CD14-positive monocyte (primary cell): ENCODE results near the gene ENO2. TPM values are rescaled to one million over a fixed set of nuclear protein-coding genes. Genes with fewer than 3 reads are reported as not detected.

ENCODE experiments used
- DNase-seq, 3 donors: peaks; one replicate each; pipeline ENCODE4 v3.0.0-alpha.2; 2011 to 2022
- H2AFZ ChIP-seq: 2 replicates; pipeline ENCODE4 v1.6.0; 2012; ENCODE audit warnings: mild to moderate bottlenecking, low read depth, low read length, inconsistent platforms; ENCODE audit not compliant: insufficient read depth, poor library complexity, severe bottlenecking
- H3K27ac ChIP-seq, 2 donors: 1 replicate in 1 of 2; 2 replicates in 1 of 2; pipeline ENCODE4 v1.5.1; 2012 to 2013; ENCODE audit warnings: low read length in 2 of 2, control low read depth in 1 of 2, inconsistent platforms in 1 of 2, low read depth in 1 of 2, mild to moderate bottlenecking in 1 of 2
- H3K27me3 ChIP-seq, 2 donors: one replicate each; pipeline versions ENCODE4 v1.6.0 to v1.6.1; 2011 to 2013; ENCODE audit warnings: low read length in 2 of 2; ENCODE audit not compliant: control insufficient read depth in 2 of 2, insufficient read depth in 2 of 2
- H3K36me3 ChIP-seq, 2 donors: replicated peaks in 1 of 2; 1 replicate in 1 of 2; 2 replicates in 1 of 2; pipeline versions ENCODE4 v1.5.1 to v1.6.1; 2012 to 2013; ENCODE audit warnings: low read length in 2 of 2, control low read depth in 1 of 2, inconsistent platforms in 1 of 2, mild to moderate bottlenecking in 1 of 2; ENCODE audit not compliant: insufficient read depth in 2 of 2, control insufficient read depth in 1 of 2
- H3K4me1 ChIP-seq, 2 donors: 1 replicate in 1 of 2; 2 replicates in 1 of 2; pipeline versions ENCODE4 v1.5.1 to v1.6.1; 2012 to 2013; ENCODE audit warnings: low read length in 2 of 2, control low read depth in 1 of 2, inconsistent platforms in 1 of 2, mild to moderate bottlenecking in 1 of 2, moderate library complexity in 1 of 2; ENCODE audit not compliant: insufficient read depth in 2 of 2, control insufficient read depth in 1 of 2
- H3K4me2 ChIP-seq: replicated peaks from 2 replicates; pipeline ENCODE3; 2012; ENCODE audit warnings: low read length, moderate library complexity, mild to moderate bottlenecking; ENCODE audit not compliant: poor library complexity, severe bottlenecking; ENCODE audit errors: extremely low read depth
- H3K4me3 ChIP-seq, 3 experiments: fragments of 200-600 bp in 1 of 3; sonication (generic) in 1 of 3; replicated peaks in 1 of 3; 1 replicate in 2 of 3; 2 replicates in 1 of 3; pipeline ENCODE4 v1.5.1; 2011 to 2013; ENCODE audit warnings: low read length in 3 of 3, mild to moderate bottlenecking in 3 of 3, control low read depth in 2 of 3, low read depth in 2 of 3, inconsistent platforms in 1 of 3, moderate library complexity in 1 of 3
- H3K79me2 ChIP-seq: 2 replicates; pipeline ENCODE4 v1.6.0; 2012; ENCODE audit warnings: mild to moderate bottlenecking, control low read depth, inconsistent platforms, low read length, moderate library complexity; ENCODE audit not compliant: insufficient read depth
- H3K9ac ChIP-seq: 2 replicates; pipeline ENCODE4 v1.6.0; 2017; ENCODE audit warnings: low read length, mild to moderate bottlenecking; ENCODE audit not compliant: insufficient read depth, poor library complexity, severe bottlenecking
- H3K9me3 ChIP-seq, 2 donors: replicated peaks in 1 of 2; 1 replicate in 1 of 2; 2 replicates in 1 of 2; pipeline versions ENCODE4 v1.5.1 to v1.6.1; 2012 to 2013; ENCODE audit warnings: low read length in 2 of 2, control low read depth in 1 of 2; ENCODE audit not compliant: control insufficient read depth in 1 of 2, insufficient read depth in 1 of 2
- H4K20me1 ChIP-seq: 2 replicates; pipeline ENCODE4 v1.6.0; 2012; ENCODE audit warnings: mild to moderate bottlenecking, low read length, control low read depth, moderate library complexity; ENCODE audit not compliant: insufficient read depth
- H3K27ac Mint-ChIP-seq, 7 donors: one replicate each; pipeline ENCODE4 v1.8.0; 2020; ENCODE audit warnings: mild to moderate bottlenecking in 7 of 7, mixed read lengths in 7 of 7, moderate library complexity in 6 of 7, inconsistent platforms in 2 of 7
- H3K27me3 Mint-ChIP-seq, 3 donors: one replicate each; pipeline ENCODE4 v1.8.0; 2021 to 2022; ENCODE audit warnings: low read depth in 3 of 3, mild to moderate bottlenecking in 3 of 3, mixed read lengths in 3 of 3, moderate library complexity in 3 of 3, inconsistent platforms in 1 of 3
- H3K36me3 Mint-ChIP-seq, 2 donors: one replicate each; pipeline ENCODE4 v1.8.0; 2020; ENCODE audit warnings: mixed read lengths in 2 of 2, inconsistent platforms in 1 of 2, mild to moderate bottlenecking in 1 of 2
- H3K4me1 Mint-ChIP-seq: one replicate; pipeline ENCODE4 v1.8.0; 2020; ENCODE audit warnings: mild to moderate bottlenecking, mixed read lengths
- H3K4me3 Mint-ChIP-seq, 2 donors: one replicate each; pipeline ENCODE4 v1.8.0; 2020; ENCODE audit warnings: mild to moderate bottlenecking in 2 of 2, mixed read lengths in 2 of 2, moderate library complexity in 1 of 2
- H3K9me3 Mint-ChIP-seq, 7 donors: one replicate each; pipeline ENCODE4 v1.8.0; 2020 to 2022; ENCODE audit warnings: mixed read lengths in 7 of 7, mild to moderate bottlenecking in 6 of 7, moderate library complexity in 6 of 7, inconsistent platforms in 2 of 7
- WGBS: methylation state at CpG from one replicate; pipeline ENCODE4 v1.1.5; 2013; ENCODE audit warnings: missing lambda C conversion rate; ENCODE audit not compliant: insufficient coverage; 5-methylcytosine and 5-hydroxymethylcytosine counted together
- intact Hi-C, 2 donors: fragments of 100-400 bp; cut with micrococcal nuclease; formaldehyde crosslinking; loops; one replicate each; pipeline versions ENCODE4 v1.15.0 to v1.15.1; 2023
- polyA plus RNA-seq, 3 donors: library from polyadenylated mRNA; depleted of rRNA in 1 of 3; unstranded in 2 of 3; stranded (reverse) in 1 of 3; fragments of 300-500 nt in 2 of 3; fragments of >200 nt in 1 of 3; fragmentation: Illumina TruSeq in 2 of 3; gene quantifications; 1 replicate in 2 of 3; 2 replicates in 1 of 3; pipeline ENCODE4 v1.2.3, GENCODE V29; 2012 to 2021
- TF ChIP-seq, protein P1 (sequence below): fragments of 200-600 bp; IDR thresholded peaks from one replicate; pipeline ENCODE4 v1.8.0; 2022; ENCODE audit warnings: antibody characterized with exemption, mild to moderate bottlenecking

ENO2 gene
- polyA plus RNA-seq, 3 donors = 0.09 to 0.43 (median 0.19) TPM

DNA sequence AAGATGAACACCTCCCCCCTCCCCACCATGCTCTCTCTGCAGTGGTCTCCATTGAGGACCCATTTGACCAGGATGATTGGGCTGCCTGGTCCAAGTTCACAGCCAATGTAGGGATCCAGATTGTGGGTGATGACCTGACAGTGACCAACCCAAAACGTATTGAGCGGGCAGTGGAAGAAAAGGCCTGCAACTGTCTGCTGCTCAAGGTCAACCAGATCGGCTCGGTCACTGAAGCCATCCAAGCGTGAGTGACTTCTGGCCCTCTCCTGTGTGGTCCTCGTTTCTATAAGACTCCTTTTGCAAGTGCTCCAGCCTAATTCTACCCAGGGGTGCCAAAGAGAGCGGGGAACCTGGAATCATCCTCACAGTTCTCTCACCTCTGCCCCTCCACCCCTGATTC lies 7.2 kb downstream of the ENO2 start:
- DNase-seq = no peak
- no peaks in the 10 kb centered on the region for H3K79me2 ChIP-seq
- peaks cover 31 to 33% of the 10 kb centered on the region in 2 donors for H3K4me1 ChIP-seq
- H4K20me1 ChIP-seq = no peaks in the 10 kb centered on the region
- intact Hi-C loops = loop anchor here (5.0 kb wide), 3 partner anchors 171 to 191 kb away; partner anchors contain the start of genes C1R (in 2 of the 2) and C1RL (in 1 of the 2)
- H3K27ac ChIP-seq = no peak overlapping the region
- H3K9me3 Mint-ChIP-seq = peaks cover 0 to 2% (median 0%) of the 10 kb centered on the region in 7 donors
- no peak overlapping the region for H3K9ac ChIP-seq
- WGBS = 97% methylated on average over 7 of the region's 7 CpGs
- H3K4me1 Mint-ChIP-seq = peaks cover 31% of the 10 kb centered on the region
- no peak overlapping the region for H3K4me2 ChIP-seq
- H3K4me3 Mint-ChIP-seq = peak overlapping the region in 1 of 2 donors; percentile 63
- no peak overlapping the region for H3K4me3 ChIP-seq
- H3K9me3 ChIP-seq = no peaks in the 10 kb centered on the region
- H3K27me3 Mint-ChIP-seq = peaks cover 43 to 48% (median 48%) of the 10 kb centered on the region in 3 donors
- peaks cover 0 to 30% of the 10 kb centered on the region in 2 donors for H3K27me3 ChIP-seq
- H3K36me3 ChIP-seq = no peaks in the 10 kb centered on the region
- TF ChIP-seq, protein P1, sequence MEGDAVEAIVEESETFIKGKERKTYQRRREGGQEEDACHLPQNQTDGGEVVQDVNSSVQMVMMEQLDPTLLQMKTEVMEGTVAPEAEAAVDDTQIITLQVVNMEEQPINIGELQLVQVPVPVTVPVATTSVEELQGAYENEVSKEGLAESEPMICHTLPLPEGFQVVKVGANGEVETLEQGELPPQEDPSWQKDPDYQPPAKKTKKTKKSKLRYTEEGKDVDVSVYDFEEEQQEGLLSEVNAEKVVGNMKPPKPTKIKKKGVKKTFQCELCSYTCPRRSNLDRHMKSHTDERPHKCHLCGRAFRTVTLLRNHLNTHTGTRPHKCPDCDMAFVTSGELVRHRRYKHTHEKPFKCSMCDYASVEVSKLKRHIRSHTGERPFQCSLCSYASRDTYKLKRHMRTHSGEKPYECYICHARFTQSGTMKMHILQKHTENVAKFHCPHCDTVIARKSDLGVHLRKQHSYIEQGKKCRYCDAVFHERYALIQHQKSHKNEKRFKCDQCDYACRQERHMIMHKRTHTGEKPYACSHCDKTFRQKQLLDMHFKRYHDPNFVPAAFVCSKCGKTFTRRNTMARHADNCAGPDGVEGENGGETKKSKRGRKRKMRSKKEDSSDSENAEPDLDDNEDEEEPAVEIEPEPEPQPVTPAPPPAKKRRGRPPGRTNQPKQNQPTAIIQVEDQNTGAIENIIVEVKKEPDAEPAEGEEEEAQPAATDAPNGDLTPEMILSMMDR = no peak
- no peak overlapping the region for H2AFZ ChIP-seq
- peak overlapping the region in 1 of 7 donors; percentile 35 for H3K27ac Mint-ChIP-seq
- peaks cover 0 to 2% of the 10 kb centered on the region in 2 donors for H3K36me3 Mint-ChIP-seq

DNA sequence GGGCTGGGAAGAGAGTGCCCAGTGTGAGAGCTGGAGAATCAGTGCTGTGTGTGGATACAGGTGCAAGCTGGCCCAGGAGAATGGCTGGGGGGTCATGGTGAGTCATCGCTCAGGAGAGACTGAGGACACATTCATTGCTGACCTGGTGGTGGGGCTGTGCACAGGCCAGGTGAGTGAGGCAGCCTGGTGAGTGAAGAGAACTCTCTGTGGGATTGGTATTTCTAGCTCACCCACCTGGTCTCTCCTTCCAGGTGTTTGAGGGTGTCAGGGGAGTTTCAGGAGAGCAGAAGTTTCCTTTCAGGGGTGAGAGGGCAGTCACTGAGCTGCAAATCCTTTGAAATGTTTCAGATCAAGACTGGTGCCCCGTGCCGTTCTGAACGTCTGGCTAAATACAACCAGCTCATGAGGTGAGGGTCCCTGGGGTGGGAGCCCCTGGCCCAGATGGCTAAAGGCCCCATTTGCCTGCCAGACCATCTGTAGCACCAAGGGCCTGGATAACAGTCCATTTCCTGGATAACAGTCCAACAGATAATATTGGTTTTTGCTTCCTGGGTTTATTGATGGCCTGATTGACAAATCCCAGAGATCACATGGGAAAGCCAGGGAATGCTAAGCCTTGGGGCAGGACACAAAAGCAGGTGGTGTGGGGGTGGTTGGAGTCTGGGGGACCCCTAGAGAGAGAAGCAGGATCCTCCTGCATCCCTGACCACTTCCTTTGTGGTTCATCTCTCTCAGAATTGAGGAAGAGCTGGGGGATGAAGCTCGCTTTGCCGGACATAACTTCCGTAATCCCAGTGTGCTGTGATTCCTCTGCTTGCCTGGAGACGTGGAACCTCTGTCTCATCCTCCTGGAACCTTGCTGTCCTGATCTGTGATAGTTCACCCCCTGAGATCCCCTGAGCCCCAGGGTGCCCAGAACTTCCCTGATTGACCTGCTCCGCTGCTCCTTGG lies 7.9 kb downstream of the ENO2 start:
- no peaks in the 10 kb centered on the region for H3K36me3 ChIP-seq
- peak overlapping the region; percentile 55 for H3K4me2 ChIP-seq
- peak overlapping the region in 1 of 2 donors; percentile 7 for H3K27ac ChIP-seq
- no peaks in the 10 kb centered on the region for H3K9me3 ChIP-seq
- Mint-ChIP-seq H3K4me1 (peaks cover 37% of the 10 kb centered on the region), H3K27ac (peak overlapping the region in 4 of 7 donors; percentile 54 to 70 (median 64)), H3K27me3 (peaks cover 43 to 52% (median 48%) of the 10 kb centered on the region in 3 donors), H3K4me3 (peak overlapping the region; percentile 67 to 92), H3K36me3 (peaks cover 0 to 7% of the 10 kb centered on the region in 2 donors), H3K9me3 (peaks cover 0 to 2% (median 0%) of the 10 kb centered on the region in 7 donors)
- DNase-seq = peak in 2 of 3 donors; percentile 66 to 76
- peaks cover 36 to 40% of the 10 kb centered on the region in 2 donors for H3K4me1 ChIP-seq
- H4K20me1 ChIP-seq = no peaks in the 10 kb centered on the region
- H3K4me3 ChIP-seq = peak overlapping the region in 2 of 3 experiments; percentile 2 to 53
- intact Hi-C loops = loop anchor here (5.0 kb wide), 3 partner anchors 170 to 190 kb away; partner anchors contain the start of genes C1R (in 2 of the 2) and C1RL (in 1 of the 2)
- H2AFZ ChIP-seq = no peak overlapping the region
- peaks cover 3 to 33% of the 10 kb centered on the region in 2 donors for H3K27me3 ChIP-seq
- TF ChIP-seq, protein P1 = no peak
- H3K79me2 ChIP-seq = no peaks in the 10 kb centered on the region
- no peak overlapping the region for H3K9ac ChIP-seq
- 33% methylated on average over 9 of the region's 9 CpGs for WGBS
